ENCODE measurements around the gene TMEM161A. TPM values are rescaled to one million over a fixed set of nuclear protein-coding genes. Genes with fewer than 3 reads are reported as not detected.

TMEM161A gene
- total and polyA plus RNA-seq, 9 of the 15 experiments (the other 6 are each of a cell fraction or from before 2014, with no cell fraction given): 0.63 to 92.3 (median 38.9) TPM

GRCh38 chr19:19140476-19140875 is 2.2 kb upstream of the TMEM161A start (continued):
- TF ChIP-seq ZMIZ1 (IDR thresholded peaks at IDR 0.05; ENCODE audit: low read depth in 2 of 2, low read length in 2 of 2) (no peak), ZNF217 (CRISPR knock-in tag; IDR thresholded peaks at IDR 0.05) (no peak), ZFP36 (IDR thresholded peaks at IDR 0.05; ENCODE audit: low read depth, low read length, partially characterized antibody) (no peak), HOMEZ (CRISPR knock-in tag; IDR thresholded peaks at IDR 0.05) (no peak)

GRCh38 chr19:19139876-19140229 is 1.6 kb upstream of the TMEM161A start:
- POLR2A ChIA-PET: interaction anchor here (1.8 kb wide), 1 partner anchor 75 kb away, joined by 6 read pairs; no protein-coding TSS in a partner anchor
- H3K27ac ChIP-seq (ENCODE audit: extremely low read depth, low read depth, low read length): no peak overlapping the region
- no peak for TF ChIP-seq CREB1 (IDR thresholded peaks at IDR 0.05)
- 0 out of 2 replicates have a peak, but pooled peaks have one; percentile 28 for TF ChIP-seq CREB1 (CRISPR knock-in tag; IDR thresholded peaks at IDR 0.05)
- TF ChIP-seq ZNF766 (CRISPR knock-in tag; conservative IDR thresholded peaks at IDR 0.05): no peak
- TF ChIP-seq BCOR (IDR thresholded peaks at IDR 0.05): peak; percentile 74
- TF ChIP-seq ZNF764 (CRISPR knock-in tag; IDR thresholded peaks at IDR 0.05; ENCODE audit: low read depth): 0 out of 2 replicates have a peak, but pooled peaks have one; percentile 3
- TF ChIP-seq E2F5 (CRISPR knock-in tag; IDR thresholded peaks at IDR 0.05): no peak
- no peak for TF ChIP-seq ATF1 (CRISPR knock-in tag; IDR thresholded peaks at IDR 0.05)
- 0 out of 2 replicates have a peak, but pooled peaks have one; percentile 2 for TF ChIP-seq ATF1 (tag; IDR thresholded peaks at IDR 0.05)
- TF ChIP-seq FOXK1 (CRISPR knock-in tag; IDR thresholded peaks at IDR 0.05; ENCODE audit: borderline replicate concordance): 0 out of 2 replicates have a peak, but pooled peaks have one; percentile 27

More at GRCh38 chr19:19139876-19140229, 1.6 kb upstream of the TMEM161A start:
- no peak overlapping the region for H3K9ac ChIP-seq (ENCODE audit: insufficient read depth in 1 of 2, low read depth in 2 of 2, low read length in 2 of 2)
- intact Hi-C loops (cut with micrococcal nuclease): loop anchor here (1.0 to 5.0 kb wide), 7 partner anchors 27 to 243 kb away; partner anchors contain the start of genes CERS1, COPE, DDX49 and MEF2B
- in situ Hi-C loops (cut with MboI): loop anchor here (5.0 kb wide), 2 partner anchors 83 to 202 kb away; no protein-coding TSS in a partner anchor
- BruUV-seq (replicated peaks): no TSS peak
- WGBS (ENCODE audit: insufficient coverage, low coverage, missing lambda C conversion rate): 14% methylated on average over 5 of the region's 5 CpGs
- H3K79me2 ChIP-seq (ENCODE audit: control insufficient read depth, insufficient read depth, low read length): peaks cover 31% of the 10 kb centered on the region
- H4K20me1 ChIP-seq (replicated peaks; ENCODE audit: control insufficient read depth, insufficient read depth, low read length): peaks cover 3% of the 10 kb centered on the region; the same call in 1 of the 2 replicates
- H3K27me3 ChIP-seq (ENCODE audit: control insufficient read depth in 2 of 2, insufficient read depth in 2 of 2, low read length in 2 of 2): no peaks in the 10 kb centered on the region; a peak in 1 of 5 replicates
- no peaks in the 10 kb centered on the region for H3K9me3 ChIP-seq (replicated peaks; ENCODE audit: control insufficient read depth, insufficient read depth, low read depth, low read length)
- no peak overlapping the region for H3K4me2 ChIP-seq (ENCODE audit: insufficient read depth, low read length)
- ATAC-seq (no peak), DNase-seq (ENCODE audit: extremely low read depth in 1 of 4, low spot score in 3 of 4) (no peak), FAIRE-seq (no peak)
- H3K4me3 ChIP-seq: no peak overlapping the region
- CTCF ChIA-PET (ENCODE audit: low intra/inter-chr PET ratio): interaction anchor here (1.1 to 2.3 kb wide), 2 partner anchors 79 to 86 kb away, joined by 3 to 18 read pairs; no protein-coding TSS in a partner anchor
- no peaks in the 10 kb centered on the region for H3K36me3 ChIP-seq (ENCODE audit: control insufficient read depth, insufficient read depth, low read length)
- no peaks in the 10 kb centered on the region for H3K9me1 ChIP-seq (ENCODE audit: control insufficient read depth, insufficient read depth, low read length)
- no peak overlapping the region for H2AFZ ChIP-seq (ENCODE audit: low read depth, low read length)
- peaks cover 15 to 23% of the 10 kb centered on the region in 2 experiments for H3K4me1 ChIP-seq (replicated peaks in 1 of 2; ENCODE audit: control insufficient read depth in 2 of 2, insufficient read depth in 2 of 2, low read length in 2 of 2)
